ENCODE results near the gene FBXO8. TPM values are rescaled to one million over a fixed set of nuclear protein-coding genes. Genes with fewer than 3 reads are reported as not detected.

The FBXO8 gene
- total and polyA plus RNA-seq, 2 of the 4 experiments (the other 2 are of a cell fraction), result 11.3 to 25.6 TPM

DNA sequence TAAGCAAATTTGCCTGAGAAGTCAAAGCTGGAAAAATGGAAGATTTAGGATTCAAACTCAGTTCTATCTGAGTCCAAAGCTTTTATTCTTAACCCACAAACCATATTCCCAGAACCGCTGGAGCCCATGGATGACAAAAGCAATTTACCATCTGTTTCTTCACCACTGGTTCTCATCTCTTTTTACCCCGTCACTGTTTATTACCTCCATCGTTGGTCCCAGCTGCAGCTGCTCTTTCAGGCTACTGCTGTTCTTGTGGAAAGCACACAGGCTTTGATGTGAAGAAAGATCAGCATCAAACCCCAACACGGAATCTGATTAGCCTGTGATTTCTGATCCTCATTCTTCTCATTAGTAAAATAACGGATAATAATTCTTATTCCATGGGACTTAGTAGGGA is 9.5 kb downstream of the FBXO8 start:
- 100% methylated on average over 1 of the region's 5 CpGs; no CpG with 5 or more reads in 1 of the 2 experiments for WGBS, 2 experiments (ENCODE audit: extremely low coverage in 2 of 2, insufficient read length in 1 of 2)
- intact Hi-C loops (cut with micrococcal nuclease), result no loop called here

More for the DNA sequence above, 9.5 kb downstream of the FBXO8 start:
- Histone ChIP-seq H2AFZ (replicated peaks; ENCODE audit: low read length, poor library complexity) (no peak overlapping the region), H3K4me2 (ENCODE audit: low read depth, low read length) (no peak overlapping the region), H3K9me1 (ENCODE audit: insufficient read depth, low read length) (no peaks in the 10 kb centered on the region), H3K36me3 (ENCODE audit: control insufficient read depth, insufficient read depth, low read length) (no peaks in the 10 kb centered on the region), H2AK9ac (replicated peaks; ENCODE audit: low read depth, low read length, poor library complexity) (no peak overlapping the region), H3K4ac (ENCODE audit: low read depth, low read length) (no peak overlapping the region), H3K18ac (ENCODE audit: low read depth, low read length) (no peak overlapping the region), H4K20me1 (ENCODE audit: insufficient read depth, low read length) (no peaks in the 10 kb centered on the region), H3K4me3 (ENCODE audit: insufficient read depth, low read depth, low read length) (no peak overlapping the region), H3K9ac (ENCODE audit: low read depth, low read length) (no peak overlapping the region), H2BK5ac (ENCODE audit: low read depth, low read length, poor library complexity, severe bottlenecking) (no peak overlapping the region), H3K4me1 (ENCODE audit: control insufficient read depth, insufficient read depth, low read length) (no peaks in the 10 kb centered on the region), H4K91ac (ENCODE audit: insufficient read depth, low read depth, low read length) (no peak overlapping the region), H3K27ac (ENCODE audit: insufficient read depth, low read length) (no peak overlapping the region), H4K5ac (ENCODE audit: low read depth, low read length) (no peak overlapping the region), H2AK5ac (ENCODE audit: low read depth, low read length) (no peak overlapping the region), H3K27me3 (ENCODE audit: control insufficient read depth, insufficient read depth, low read length) (no peaks in the 10 kb centered on the region), H3K79me1 (ENCODE audit: low read depth in 1 of 2, low read length in 2 of 2) (peaks cover 7 to 14% of the 10 kb centered on the region in 2 experiments; a peak in 3 of 4 replicates), H2BK20ac (ENCODE audit: low read depth, low read length) (no peak overlapping the region), H3K23ac (ENCODE audit: low read depth, low read length) (no peak overlapping the region), H4K8ac (ENCODE audit: low read depth in 2 of 2, low read length in 2 of 2) (no peak overlapping the region), H3K9me3 (ENCODE audit: control insufficient read depth, insufficient read depth, low read length) (no peaks in the 10 kb centered on the region), H2BK15ac (ENCODE audit: low read depth, low read length) (no peak overlapping the region), H3K14ac (replicated peaks; ENCODE audit: low read depth, low read length) (no peak overlapping the region), H3K56ac (ENCODE audit: extremely low read depth, insufficient read depth, low read length) (no peak overlapping the region), H2BK120ac (ENCODE audit: low read depth, low read length) (no peak overlapping the region)
- CTCF ChIA-PET, result interaction anchor here (0.6 kb wide), 1 partner anchor 14 kb away, joined by 3 read pairs; no protein-coding TSS in a partner anchor
- BruUV-seq (replicated peaks), result no TSS peak
- dilution Hi-C loops (cut with HindIII; ENCODE audit: low sequenced_read_pairs, unreplicated experiment), result no loop called here
- POLR2A ChIA-PET (ENCODE audit: unreplicated experiment), result no interaction called here
- in situ Hi-C loops (cut with MboI; ENCODE audit: low sequenced_read_pairs), result no loop called here
- DNase-seq (no peak), ATAC-seq (ENCODE audit: low read depth) (no peak)
- no peak for TF ChIP-seq CEBPB (IDR thresholded peaks at IDR 0.05; ENCODE audit: low read depth, low read length)
- TF ChIP-seq, protein P1, sequence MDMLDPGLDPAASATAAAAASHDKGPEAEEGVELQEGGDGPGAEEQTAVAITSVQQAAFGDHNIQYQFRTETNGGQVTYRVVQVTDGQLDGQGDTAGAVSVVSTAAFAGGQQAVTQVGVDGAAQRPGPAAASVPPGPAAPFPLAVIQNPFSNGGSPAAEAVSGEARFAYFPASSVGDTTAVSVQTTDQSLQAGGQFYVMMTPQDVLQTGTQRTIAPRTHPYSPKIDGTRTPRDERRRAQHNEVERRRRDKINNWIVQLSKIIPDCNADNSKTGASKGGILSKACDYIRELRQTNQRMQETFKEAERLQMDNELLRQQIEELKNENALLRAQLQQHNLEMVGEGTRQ (IDR thresholded peaks at IDR 0.05; ENCODE audit: low read depth, low read length), result no peak
- no peak for TF ChIP-seq NFE2L2 (IDR thresholded peaks at IDR 0.05; ENCODE audit: low read depth, low read length)
- TF ChIP-seq FOS (IDR thresholded peaks at IDR 0.05; ENCODE audit: low read depth, low read length), result no peak
- no peak for TF ChIP-seq RAD21 (IDR thresholded peaks at IDR 0.05; ENCODE audit: low read length)
- TF ChIP-seq MXI1 (IDR thresholded peaks at IDR 0.05; ENCODE audit: borderline replicate concordance, low read depth, low read length), result no peak
- no peak for TF ChIP-seq RFX5 (IDR thresholded peaks at IDR 0.05; ENCODE audit: low read depth, low read length)
- no peak for TF ChIP-seq RCOR1 (IDR thresholded peaks at IDR 0.05; ENCODE audit: insufficient replicate concordance, low read length)
- no peak for TF ChIP-seq MAFK (IDR thresholded peaks at IDR 0.05; ENCODE audit: low read depth, low read length)
- TF ChIP-seq, protein P2, sequence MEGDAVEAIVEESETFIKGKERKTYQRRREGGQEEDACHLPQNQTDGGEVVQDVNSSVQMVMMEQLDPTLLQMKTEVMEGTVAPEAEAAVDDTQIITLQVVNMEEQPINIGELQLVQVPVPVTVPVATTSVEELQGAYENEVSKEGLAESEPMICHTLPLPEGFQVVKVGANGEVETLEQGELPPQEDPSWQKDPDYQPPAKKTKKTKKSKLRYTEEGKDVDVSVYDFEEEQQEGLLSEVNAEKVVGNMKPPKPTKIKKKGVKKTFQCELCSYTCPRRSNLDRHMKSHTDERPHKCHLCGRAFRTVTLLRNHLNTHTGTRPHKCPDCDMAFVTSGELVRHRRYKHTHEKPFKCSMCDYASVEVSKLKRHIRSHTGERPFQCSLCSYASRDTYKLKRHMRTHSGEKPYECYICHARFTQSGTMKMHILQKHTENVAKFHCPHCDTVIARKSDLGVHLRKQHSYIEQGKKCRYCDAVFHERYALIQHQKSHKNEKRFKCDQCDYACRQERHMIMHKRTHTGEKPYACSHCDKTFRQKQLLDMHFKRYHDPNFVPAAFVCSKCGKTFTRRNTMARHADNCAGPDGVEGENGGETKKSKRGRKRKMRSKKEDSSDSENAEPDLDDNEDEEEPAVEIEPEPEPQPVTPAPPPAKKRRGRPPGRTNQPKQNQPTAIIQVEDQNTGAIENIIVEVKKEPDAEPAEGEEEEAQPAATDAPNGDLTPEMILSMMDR (conservative IDR thresholded peaks at IDR 0.05; ENCODE audit: low read depth, low read length), result no peak
- no peak for TF ChIP-seq BHLHE40 (IDR thresholded peaks at IDR 0.05; ENCODE audit: low read depth, low read length)
- no peak for TF ChIP-seq MAZ (IDR thresholded peaks at IDR 0.05; ENCODE audit: borderline replicate concordance, low read depth, low read length)
- TF ChIP-seq CHD1 (IDR thresholded peaks at IDR 0.05; ENCODE audit: low read depth, low read length), result no peak
- no peak for TF ChIP-seq POLR2A (IDR thresholded peaks at IDR 0.05; ENCODE audit: low read depth, low read length)
- TF ChIP-seq, protein P3, sequence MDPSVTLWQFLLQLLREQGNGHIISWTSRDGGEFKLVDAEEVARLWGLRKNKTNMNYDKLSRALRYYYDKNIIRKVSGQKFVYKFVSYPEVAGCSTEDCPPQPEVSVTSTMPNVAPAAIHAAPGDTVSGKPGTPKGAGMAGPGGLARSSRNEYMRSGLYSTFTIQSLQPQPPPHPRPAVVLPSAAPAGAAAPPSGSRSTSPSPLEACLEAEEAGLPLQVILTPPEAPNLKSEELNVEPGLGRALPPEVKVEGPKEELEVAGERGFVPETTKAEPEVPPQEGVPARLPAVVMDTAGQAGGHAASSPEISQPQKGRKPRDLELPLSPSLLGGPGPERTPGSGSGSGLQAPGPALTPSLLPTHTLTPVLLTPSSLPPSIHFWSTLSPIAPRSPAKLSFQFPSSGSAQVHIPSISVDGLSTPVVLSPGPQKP (IDR thresholded peaks at IDR 0.05; ENCODE audit: borderline replicate concordance, low read depth, low read length), result no peak
- no peak for TF ChIP-seq SMC3 (IDR thresholded peaks at IDR 0.05; ENCODE audit: low read depth, low read length)
